ENCODE data around the gene TSPAN17.

DNA sequence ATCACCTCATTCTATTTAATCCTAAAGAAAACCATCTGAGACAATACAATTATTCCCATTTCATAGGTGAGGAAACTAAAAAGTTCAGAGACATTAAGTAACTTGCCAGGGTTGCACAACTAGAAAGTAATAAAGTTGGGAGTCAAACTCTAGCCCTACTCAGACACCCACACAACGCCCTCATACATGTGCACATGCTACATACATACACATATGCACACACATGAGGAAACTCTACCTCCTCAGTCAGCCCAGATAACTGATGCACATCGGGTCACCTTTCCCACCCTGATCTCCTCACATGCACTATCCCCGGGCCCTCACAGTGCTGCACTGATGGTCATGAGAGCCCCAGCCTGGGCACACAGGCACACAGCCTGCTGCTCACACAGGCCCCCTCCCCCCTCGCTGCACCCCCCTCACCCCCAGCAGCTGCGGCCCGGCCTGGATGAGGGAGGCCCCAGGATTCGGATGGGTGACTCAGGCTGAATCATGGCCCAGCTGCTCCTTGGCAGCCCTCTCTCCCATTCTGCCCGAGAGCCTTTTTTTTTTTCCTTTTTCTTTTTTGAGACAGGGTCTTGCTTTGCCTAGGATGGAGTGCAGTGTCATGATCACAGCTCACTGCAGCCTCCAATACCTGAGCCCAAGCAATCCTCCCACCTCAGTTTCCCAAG lies 32.3 kb upstream of the TSPAN17 start:
- TF ChIP-seq POLR2A (IDR thresholded peaks at IDR 0.05), result no peak
- TF ChIP-seq, protein P1, sequence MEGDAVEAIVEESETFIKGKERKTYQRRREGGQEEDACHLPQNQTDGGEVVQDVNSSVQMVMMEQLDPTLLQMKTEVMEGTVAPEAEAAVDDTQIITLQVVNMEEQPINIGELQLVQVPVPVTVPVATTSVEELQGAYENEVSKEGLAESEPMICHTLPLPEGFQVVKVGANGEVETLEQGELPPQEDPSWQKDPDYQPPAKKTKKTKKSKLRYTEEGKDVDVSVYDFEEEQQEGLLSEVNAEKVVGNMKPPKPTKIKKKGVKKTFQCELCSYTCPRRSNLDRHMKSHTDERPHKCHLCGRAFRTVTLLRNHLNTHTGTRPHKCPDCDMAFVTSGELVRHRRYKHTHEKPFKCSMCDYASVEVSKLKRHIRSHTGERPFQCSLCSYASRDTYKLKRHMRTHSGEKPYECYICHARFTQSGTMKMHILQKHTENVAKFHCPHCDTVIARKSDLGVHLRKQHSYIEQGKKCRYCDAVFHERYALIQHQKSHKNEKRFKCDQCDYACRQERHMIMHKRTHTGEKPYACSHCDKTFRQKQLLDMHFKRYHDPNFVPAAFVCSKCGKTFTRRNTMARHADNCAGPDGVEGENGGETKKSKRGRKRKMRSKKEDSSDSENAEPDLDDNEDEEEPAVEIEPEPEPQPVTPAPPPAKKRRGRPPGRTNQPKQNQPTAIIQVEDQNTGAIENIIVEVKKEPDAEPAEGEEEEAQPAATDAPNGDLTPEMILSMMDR (IDR thresholded peaks at IDR 0.05), result no peak

All from right lobe of liver (tissue), 4 donors.